Measurements from ENCODE around the gene SEL1L3. TPM values are rescaled to one million over a fixed set of nuclear protein-coding genes. Genes with fewer than 3 reads are reported as not detected.

Gene SEL1L3
- total RNA-seq, 6 experiments from 2014 or later: 5.0 to 33.6 (median 13.3) TPM

- Histone ChIP-seq H3K9me3 (no peaks in the 10 kb centered on the region), H3K27me3 (no peaks in the 10 kb centered on the region), H3K4me3 (no peak overlapping the region), H3K27ac (no peak overlapping the region), H3K4me1 (peaks cover 0 to 15% (median 4%) of the 10 kb centered on the region in 4 donors), H3K36me3 (no peaks in the 10 kb centered on the region)
- TF ChIP-seq, protein P1, sequence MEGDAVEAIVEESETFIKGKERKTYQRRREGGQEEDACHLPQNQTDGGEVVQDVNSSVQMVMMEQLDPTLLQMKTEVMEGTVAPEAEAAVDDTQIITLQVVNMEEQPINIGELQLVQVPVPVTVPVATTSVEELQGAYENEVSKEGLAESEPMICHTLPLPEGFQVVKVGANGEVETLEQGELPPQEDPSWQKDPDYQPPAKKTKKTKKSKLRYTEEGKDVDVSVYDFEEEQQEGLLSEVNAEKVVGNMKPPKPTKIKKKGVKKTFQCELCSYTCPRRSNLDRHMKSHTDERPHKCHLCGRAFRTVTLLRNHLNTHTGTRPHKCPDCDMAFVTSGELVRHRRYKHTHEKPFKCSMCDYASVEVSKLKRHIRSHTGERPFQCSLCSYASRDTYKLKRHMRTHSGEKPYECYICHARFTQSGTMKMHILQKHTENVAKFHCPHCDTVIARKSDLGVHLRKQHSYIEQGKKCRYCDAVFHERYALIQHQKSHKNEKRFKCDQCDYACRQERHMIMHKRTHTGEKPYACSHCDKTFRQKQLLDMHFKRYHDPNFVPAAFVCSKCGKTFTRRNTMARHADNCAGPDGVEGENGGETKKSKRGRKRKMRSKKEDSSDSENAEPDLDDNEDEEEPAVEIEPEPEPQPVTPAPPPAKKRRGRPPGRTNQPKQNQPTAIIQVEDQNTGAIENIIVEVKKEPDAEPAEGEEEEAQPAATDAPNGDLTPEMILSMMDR (IDR thresholded peaks at IDR 0.05): no peak
- no peak for TF ChIP-seq POLR2A (IDR thresholded peaks at IDR 0.05)
- ATAC-seq (no peak), DNase-seq (no peak)
- 75% methylated on average over 3 of the region's 4 CpGs for WGBS (ENCODE audit: insufficient coverage, low coverage, low lambda C conversion rate, missing lambda C conversion rate)
- intact Hi-C loops (cut with DNase I): no loop called here
Measured at GRCh38 chr4:25786497-25787065, 76.2 kb downstream of the SEL1L3 start.

DNA sequence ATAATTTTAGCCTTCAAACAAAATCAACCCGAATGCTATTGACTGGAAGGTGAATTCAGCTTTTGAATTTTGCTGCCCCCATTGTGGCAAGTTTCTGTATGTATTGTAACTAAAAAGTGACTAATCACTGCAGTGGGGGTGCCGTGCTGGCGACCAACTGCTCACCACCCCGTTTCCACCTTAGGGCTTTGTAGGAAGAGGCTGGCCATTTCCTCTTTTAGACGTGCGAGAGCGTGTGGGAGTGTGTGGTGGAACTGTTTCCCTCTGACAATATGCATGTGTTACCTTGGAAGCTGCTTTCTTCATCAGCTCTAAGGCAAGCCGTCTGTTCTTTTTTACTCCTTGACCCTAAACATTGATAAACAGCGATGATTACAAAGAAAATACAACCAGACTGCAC is 78.8 kb downstream of the SEL1L3 start:
- H3K36me3 ChIP-seq: no peaks in the 10 kb centered on the region
- intact Hi-C loops (cut with DNase I): no loop called here
- peaks cover 0 to 9% (median 4%) of the 10 kb centered on the region in 4 donors for H3K4me1 ChIP-seq
- no peak for DNase-seq
- no peaks in the 10 kb centered on the region for H3K9me3 ChIP-seq
- 37% methylated on average over 9 of the region's 9 CpGs for WGBS (ENCODE audit: insufficient coverage, low coverage, low lambda C conversion rate, missing lambda C conversion rate)
- no peaks in the 10 kb centered on the region for H3K27me3 ChIP-seq
- no peak for ATAC-seq
- no peak overlapping the region for H3K27ac ChIP-seq
- TF ChIP-seq POLR2A (IDR thresholded peaks at IDR 0.05): no peak
- TF ChIP-seq, protein P1 (IDR thresholded peaks at IDR 0.05): no peak
- H3K4me3 ChIP-seq: no peak overlapping the region

- 56% methylated on average over 1 of the region's 1 CpG for WGBS (ENCODE audit: insufficient coverage, low coverage, low lambda C conversion rate, missing lambda C conversion rate)
- Histone ChIP-seq H3K36me3 (no peaks in the 10 kb centered on the region), H3K4me1 (peaks cover 0 to 6% (median 2%) of the 10 kb centered on the region in 4 donors), H3K4me3 (no peak overlapping the region), H3K27me3 (no peaks in the 10 kb centered on the region), H3K9me3 (no peaks in the 10 kb centered on the region), H3K27ac (no peak overlapping the region)
- intact Hi-C loops (cut with DNase I): no loop called here
- no peak for TF ChIP-seq POLR2A (IDR thresholded peaks at IDR 0.05)
- TF ChIP-seq, protein P1 (IDR thresholded peaks at IDR 0.05): no peak
- DNase-seq (no peak), ATAC-seq (no peak)
Measured at GRCh38 chr4:25783126-25783525, 79.7 kb downstream of the SEL1L3 start.

- Histone ChIP-seq H3K27me3 (no peaks in the 10 kb centered on the region), H3K27ac (no peak overlapping the region), H3K4me1 (peaks cover 0 to 2% (median 0%) of the 10 kb centered on the region in 4 donors), H3K4me3 (no peak overlapping the region), H3K9me3 (no peaks in the 10 kb centered on the region), H3K36me3 (no peaks in the 10 kb centered on the region)
- intact Hi-C loops (cut with DNase I): no loop called here
- DNase-seq (no peak), ATAC-seq (no peak)
- TF ChIP-seq POLR2A (IDR thresholded peaks at IDR 0.05): no peak
- TF ChIP-seq, protein P1 (IDR thresholded peaks at IDR 0.05): no peak
- 73% methylated on average over 6 of the region's 7 CpGs for WGBS (ENCODE audit: insufficient coverage, low coverage, low lambda C conversion rate, missing lambda C conversion rate)
Measured at GRCh38 chr4:25782482-25782881, 80.3 kb downstream of the SEL1L3 start.
